ENCODE data around the gene RGPD4.

GRCh38 chr2:107811411-107811810, 15.3 kb upstream of the RGPD4 start:
- TF ChIP-seq POLR2AphosphoS5 (IDR thresholded peaks at IDR 0.05; ENCODE audit: low read depth, low read length), result no peak
- no peak for TF ChIP-seq FOXP2 (optimal IDR thresholded peaks at IDR 0.05; ENCODE audit: borderline replicate concordance, extremely low read depth, extremely low read length, insufficient read depth)
- no peak for TF ChIP-seq TAF1 (IDR thresholded peaks at IDR 0.05; ENCODE audit: borderline replicate concordance, insufficient read depth, low read length)
- TF ChIP-seq REST (IDR thresholded peaks at IDR 0.05; ENCODE audit: insufficient read depth in 1 of 2, low read depth in 2 of 2, low read length in 2 of 2), result no peak
- no peak for TF ChIP-seq SIN3A (IDR thresholded peaks at IDR 0.05; ENCODE audit: borderline replicate concordance, insufficient read depth, low read length)
